ENCODE results near the gene UGT2B10.

Gene UGT2B10

DNA sequence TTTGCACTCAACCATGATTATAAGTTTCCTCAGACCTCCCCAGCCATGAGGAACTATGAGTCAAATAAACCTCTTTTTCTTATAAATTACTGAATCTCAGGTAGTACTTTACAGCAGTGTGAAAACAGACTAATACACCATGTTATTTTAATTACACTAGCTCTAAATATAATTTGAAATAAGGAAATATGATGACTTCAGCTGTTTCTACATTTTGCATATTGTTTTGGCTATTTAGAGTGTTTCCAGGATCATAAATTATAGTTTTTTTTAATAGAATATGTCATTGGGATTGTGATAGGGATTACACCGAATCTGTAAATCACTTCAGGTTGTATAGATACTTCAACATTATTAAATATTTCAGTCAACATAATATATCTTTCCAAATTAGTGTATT, 43.9 kb downstream of the UGT2B10 start:
- TF ChIP-seq ZFX (IDR thresholded peaks at IDR 0.05; ENCODE audit: borderline replicate concordance), result no peak
- TF ChIP-seq, protein P1, sequence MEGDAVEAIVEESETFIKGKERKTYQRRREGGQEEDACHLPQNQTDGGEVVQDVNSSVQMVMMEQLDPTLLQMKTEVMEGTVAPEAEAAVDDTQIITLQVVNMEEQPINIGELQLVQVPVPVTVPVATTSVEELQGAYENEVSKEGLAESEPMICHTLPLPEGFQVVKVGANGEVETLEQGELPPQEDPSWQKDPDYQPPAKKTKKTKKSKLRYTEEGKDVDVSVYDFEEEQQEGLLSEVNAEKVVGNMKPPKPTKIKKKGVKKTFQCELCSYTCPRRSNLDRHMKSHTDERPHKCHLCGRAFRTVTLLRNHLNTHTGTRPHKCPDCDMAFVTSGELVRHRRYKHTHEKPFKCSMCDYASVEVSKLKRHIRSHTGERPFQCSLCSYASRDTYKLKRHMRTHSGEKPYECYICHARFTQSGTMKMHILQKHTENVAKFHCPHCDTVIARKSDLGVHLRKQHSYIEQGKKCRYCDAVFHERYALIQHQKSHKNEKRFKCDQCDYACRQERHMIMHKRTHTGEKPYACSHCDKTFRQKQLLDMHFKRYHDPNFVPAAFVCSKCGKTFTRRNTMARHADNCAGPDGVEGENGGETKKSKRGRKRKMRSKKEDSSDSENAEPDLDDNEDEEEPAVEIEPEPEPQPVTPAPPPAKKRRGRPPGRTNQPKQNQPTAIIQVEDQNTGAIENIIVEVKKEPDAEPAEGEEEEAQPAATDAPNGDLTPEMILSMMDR (IDR thresholded peaks at IDR 0.05), result no peak
- H3K27ac ChIP-seq, result no peak overlapping the region

DNA sequence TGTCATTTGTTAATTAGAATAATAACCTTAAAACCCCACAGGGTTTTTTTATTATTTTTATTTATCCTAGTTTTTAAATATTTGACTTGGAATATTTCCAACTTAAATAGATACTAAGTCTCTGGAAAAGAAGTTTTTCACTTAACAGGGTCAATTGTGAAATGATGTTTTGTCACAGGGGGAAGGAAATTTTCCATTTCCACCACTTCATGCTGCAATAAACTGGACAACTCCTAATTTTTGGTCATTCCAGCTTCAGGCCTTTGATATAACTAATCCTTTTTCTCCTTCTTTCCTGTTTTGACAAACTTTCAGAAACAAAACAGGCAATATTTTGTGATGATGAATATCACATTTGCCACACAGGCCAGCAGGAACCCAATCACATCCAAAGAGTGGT, 45.3 kb downstream of the UGT2B10 start:
- TF ChIP-seq ZFX (IDR thresholded peaks at IDR 0.05; ENCODE audit: borderline replicate concordance), result no peak
- TF ChIP-seq, protein P1 (IDR thresholded peaks at IDR 0.05), result no peak
- H3K27ac ChIP-seq, result peak overlapping the region; percentile 32

DNA sequence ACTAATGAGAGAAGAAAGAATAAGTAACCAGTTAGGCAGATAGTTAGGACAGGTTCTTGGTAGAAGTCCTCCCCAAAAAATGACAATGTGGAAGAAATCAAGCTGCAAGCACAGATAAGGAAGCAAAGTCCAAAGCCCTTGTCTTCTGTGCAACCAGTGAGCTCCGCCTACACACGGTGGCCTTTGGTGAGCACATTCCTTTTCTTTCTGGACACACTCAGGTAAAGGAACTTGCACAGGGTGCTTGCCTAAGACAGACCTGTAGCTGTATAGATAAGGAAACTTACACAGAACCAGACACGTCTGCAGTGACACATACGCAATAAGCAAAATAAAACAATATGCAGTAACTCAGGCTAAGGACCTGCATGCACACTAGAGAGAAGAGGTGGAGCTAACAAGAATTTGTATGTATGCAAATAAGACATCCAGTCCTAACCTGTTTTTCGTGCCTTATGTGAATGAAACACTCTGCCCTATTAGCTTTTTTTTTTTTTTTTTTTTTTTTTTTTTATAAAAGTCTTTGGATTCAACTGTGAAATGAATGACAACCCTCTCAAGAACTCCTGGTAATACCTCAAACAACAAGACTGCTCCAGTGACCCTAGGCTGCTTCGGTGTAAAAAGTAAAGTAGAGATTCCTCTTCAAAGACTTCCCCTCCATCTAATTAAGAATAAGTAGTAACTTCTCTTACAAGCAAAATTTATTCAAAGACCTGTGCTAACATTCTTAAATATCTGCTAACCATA, 48.8 kb downstream of the UGT2B10 start:
- peak overlapping the region; percentile 95 for H3K27ac ChIP-seq
- TF ChIP-seq, protein P1 (IDR thresholded peaks at IDR 0.05), result no peak
- TF ChIP-seq ZFX (IDR thresholded peaks at IDR 0.05; ENCODE audit: borderline replicate concordance), result no peak

DNA sequence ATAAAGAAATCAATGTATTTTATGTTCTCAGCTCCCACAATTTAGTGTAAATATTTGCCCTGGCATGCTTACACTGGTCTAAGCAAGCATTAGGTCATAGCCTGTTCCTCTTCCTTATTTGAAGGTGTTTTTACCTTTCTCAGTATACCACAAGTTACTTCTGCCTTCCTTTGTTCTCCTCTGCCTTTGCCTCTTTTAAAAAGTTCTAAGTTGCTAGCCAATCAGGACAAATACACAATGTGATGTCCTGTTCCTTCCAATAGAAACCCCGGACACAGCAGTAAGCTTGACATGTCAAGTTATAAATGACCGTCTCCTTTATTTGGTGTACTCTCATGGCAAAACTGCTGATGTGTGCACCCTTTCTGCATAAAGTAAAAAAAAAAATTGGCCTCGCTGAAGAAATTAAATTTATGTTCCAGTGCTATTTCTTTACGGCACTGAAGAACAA, 49.4 kb downstream of the UGT2B10 start:
- no peak for TF ChIP-seq ZFX (IDR thresholded peaks at IDR 0.05; ENCODE audit: borderline replicate concordance)
- TF ChIP-seq, protein P1 (IDR thresholded peaks at IDR 0.05), result no peak
- peak overlapping the region; percentile 95 for H3K27ac ChIP-seq

DNA sequence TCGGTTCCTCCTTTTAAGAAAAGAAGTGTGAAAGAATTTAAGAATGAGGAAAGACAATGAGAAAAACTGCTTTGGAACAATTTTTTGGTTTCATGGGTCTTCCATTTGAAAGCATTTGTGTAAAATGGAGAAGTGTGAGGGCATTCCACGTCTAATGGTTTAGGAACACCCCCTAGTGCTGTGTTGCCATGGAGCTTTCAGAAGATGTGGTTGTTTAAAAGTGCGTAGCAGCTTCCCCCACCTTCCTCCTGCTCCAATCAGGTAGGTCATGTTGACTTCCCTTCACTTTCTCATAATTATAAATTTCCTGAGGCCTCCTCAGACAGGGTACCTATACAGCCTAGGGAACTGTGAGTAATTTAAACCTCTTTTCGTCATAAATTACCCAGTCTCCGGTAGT, 50.0 kb downstream of the UGT2B10 start:
- peak overlapping the region; percentile 95 for H3K27ac ChIP-seq
- no peak for TF ChIP-seq ZFX (IDR thresholded peaks at IDR 0.05; ENCODE audit: borderline replicate concordance)
- TF ChIP-seq, protein P1 (IDR thresholded peaks at IDR 0.05), result no peak

DNA sequence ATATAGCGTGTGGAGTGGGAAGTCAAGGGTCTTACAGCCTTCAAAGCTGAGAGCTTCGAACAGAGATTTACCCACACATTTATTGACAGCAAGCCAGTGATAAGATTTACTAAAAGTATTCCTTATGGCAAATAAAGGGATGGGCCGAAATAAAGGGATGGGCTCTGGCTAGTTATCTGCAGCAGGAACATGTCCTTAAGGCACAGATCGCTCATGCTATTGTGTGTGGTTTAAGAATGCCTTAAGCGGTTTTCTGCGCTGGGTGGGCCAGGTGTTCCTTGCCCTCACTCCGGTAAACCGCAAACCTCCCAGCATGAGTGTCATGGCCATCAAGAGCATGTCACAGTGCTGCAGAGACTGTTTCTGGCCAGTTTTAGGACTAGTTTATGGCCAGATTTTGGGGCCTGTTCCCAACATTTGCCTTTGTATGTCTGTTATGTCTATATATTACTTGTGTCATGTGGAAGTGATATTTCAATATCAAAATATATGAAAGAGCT, 53.5 kb downstream of the UGT2B10 start:
- TF ChIP-seq ZFX (IDR thresholded peaks at IDR 0.05; ENCODE audit: borderline replicate concordance), result no peak
- TF ChIP-seq, protein P1 (IDR thresholded peaks at IDR 0.05), result no peak
- H3K27ac ChIP-seq, result no peak overlapping the region
